HL-60 (cell line): ENCODE results near the gene OTUB1.
"Not testable (repeated sequence)": the region's sequence is repeated elsewhere in the genome, so short reads cannot be mapped to it uniquely, and the experiment has no call there.

ENCODE experiments used
- DNase-seq, 2 experiments: peaks; one replicate each; pipeline ENCODE4 v3.0.0-alpha.2; 2010 to 2020; ENCODE audit warnings: low read depth in 1 of 2, low spot score in 1 of 2
- H3K27ac ChIP-seq: fragments of 250-450 bp; sonication (Bioruptor Pico); replicated peaks from 2 replicates; pipeline ENCODE4 v1.5.1; 2020; ENCODE audit warnings: mild to moderate bottlenecking, moderate library complexity
- H3K27me3 ChIP-seq: fragments of 250-450 bp; sonication (Bioruptor Pico); 2 replicates; pipeline ENCODE4 v1.5.1; 2021; ENCODE audit warnings: mild to moderate bottlenecking, moderate library complexity; ENCODE audit not compliant: insufficient read depth, poor library complexity, severe bottlenecking
- H3K4me3 ChIP-seq: replicated peaks from 2 replicates; pipeline ENCODE4 v1.5.1; 2011; ENCODE audit warnings: mild to moderate bottlenecking, control low read depth, low read length; ENCODE audit not compliant: insufficient read depth
- CTCF ChIP-seq: IDR thresholded peaks from one replicate; pipeline ENCODE4 v1.5.1; 2011; ENCODE audit warnings: low read length, control low read depth, inconsistent platforms; ENCODE audit not compliant: insufficient read depth
- GABPA ChIP-seq: IDR thresholded peaks from 2 replicates; pipeline ENCODE4 v1.6.1; 2012; ENCODE audit warnings: low read depth
- POLR2AphosphoS5 ChIP-seq: IDR thresholded peaks from 2 replicates; pipeline ENCODE4 v1.6.1; 2012; ENCODE audit warnings: low read depth
- REST ChIP-seq: IDR thresholded peaks from 2 replicates; pipeline ENCODE4 v1.6.1; 2012; ENCODE audit warnings: low read depth; ENCODE audit not compliant: insufficient replicate concordance
- SPI1 ChIP-seq: IDR thresholded peaks from 2 replicates; pipeline ENCODE4 v1.6.1; 2012; ENCODE audit warnings: low read depth, mild to moderate bottlenecking, borderline replicate concordance

OTUB1 gene

GRCh38 chr11:63952570-63952969 is 33.7 kb upstream of the OTUB1 start:
- no peak for TF ChIP-seq POLR2AphosphoS5
- TF ChIP-seq SPI1: no peak
- no peak for TF ChIP-seq CTCF
- no peak for TF ChIP-seq GABPA
- TF ChIP-seq REST: no peak
- DNase-seq: no peak
- H3K4me3 ChIP-seq: no peak overlapping the region
- no peaks in the 10 kb centered on the region for H3K27me3 ChIP-seq
- no peak overlapping the region for H3K27ac ChIP-seq

GRCh38 chr11:63958008-63958407 is 28.2 kb upstream of the OTUB1 start:
- no peak for TF ChIP-seq REST
- no peak for TF ChIP-seq POLR2AphosphoS5
- TF ChIP-seq CTCF: no peak
- TF ChIP-seq SPI1: no peak
- no peak for TF ChIP-seq GABPA
- no peak for DNase-seq
- Histone ChIP-seq H3K4me3 (no peak overlapping the region), H3K27me3 (no peaks in the 10 kb centered on the region), H3K27ac (no peak overlapping the region)

- Histone ChIP-seq H3K4me3 (no peak overlapping the region), H3K27me3 (no peaks in the 10 kb centered on the region), H3K27ac (peak overlapping the region; percentile 36)
- TF ChIP-seq POLR2AphosphoS5 (peak; percentile 91), CTCF (no peak)
- DNase-seq: peak; percentile 67 to 90
These were observed 24.4 kb upstream of the OTUB1 start for GRCh38 chr11:63961608-63962412.

GRCh38 chr11:63963895-63964294 is 22.3 kb upstream of the OTUB1 start:
- not testable (repeated sequence) for H3K27ac ChIP-seq, DNase-seq, H3K27me3 ChIP-seq, H3K4me3 ChIP-seq
